GM23248 (cell line): Measurements from ENCODE around the gene MAGEB17. TPM values are rescaled to one million over a fixed set of nuclear protein-coding genes. Genes with fewer than 3 reads are reported as not detected.
"Not testable (repeated sequence)": the region's sequence is repeated elsewhere in the genome, so short reads cannot be mapped to it uniquely, and the experiment has no call there.

Experiments used
- DNase-seq: peaks from one replicate; pipeline ENCODE4 v3.0.0-alpha.2; 2015
- H2AFZ ChIP-seq: fragments of 200-600 bp; sonication (generic); 2 replicates; pipeline ENCODE4 v1.6.1; 2016; ENCODE audit warnings: antibody characterized with exemption
- H3F3A ChIP-seq: fragments of 200-600 bp; sonication (generic); 2 replicates; pipeline ENCODE4 v1.6.1; 2016; ENCODE audit warnings: mild to moderate bottlenecking, antibody characterized with exemption, mixed run types; ENCODE audit not compliant: insufficient read depth
- H3K27ac ChIP-seq: fragments of 200-600 bp; sonication (generic); 2 replicates; pipeline ENCODE4 v1.5.1; 2016; ENCODE audit warnings: mild to moderate bottlenecking
- H3K27me3 ChIP-seq: fragments of 200-600 bp; sonication (generic); replicated peaks from 2 replicates; pipeline ENCODE4 v1.6.1; 2016; ENCODE audit warnings: mild to moderate bottlenecking; ENCODE audit not compliant: insufficient read depth
- H3K36me3 ChIP-seq: fragments of 200-600 bp; sonication (generic); 2 replicates; pipeline ENCODE4 v1.6.1; 2016; ENCODE audit warnings: low read depth, mild to moderate bottlenecking
- H3K4me1 ChIP-seq: fragments of 200-600 bp; sonication (generic); 2 replicates; pipeline ENCODE4 v1.6.1; 2016; ENCODE audit warnings: mild to moderate bottlenecking; ENCODE audit not compliant: insufficient read depth
- H3K4me2 ChIP-seq: fragments of 200-600 bp; sonication (generic); one replicate; pipeline ENCODE4 v1.6.1; 2016; ENCODE audit warnings: mild to moderate bottlenecking; ENCODE audit not compliant: unreplicated experiment
- H3K4me3 ChIP-seq: fragments of 200-600 bp; sonication (generic); 2 replicates; pipeline ENCODE4 v1.5.1; 2016; ENCODE audit warnings: mild to moderate bottlenecking
- H3K79me2 ChIP-seq: fragments of 200-600 bp; sonication (generic); 2 replicates; pipeline ENCODE4 v1.6.1; 2016; ENCODE audit warnings: mild to moderate bottlenecking; ENCODE audit not compliant: insufficient read depth
- H3K9ac ChIP-seq: fragments of 200-600 bp; sonication (generic); 2 replicates; pipeline ENCODE4 v1.6.1; 2016; ENCODE audit warnings: mild to moderate bottlenecking
- H3K9me2 ChIP-seq: fragments of 200-600 bp; sonication (generic); 2 replicates; pipeline ENCODE4 v1.6.1; 2016; ENCODE audit warnings: mixed run types, mild to moderate bottlenecking, moderate library complexity; ENCODE audit not compliant: insufficient read depth
- H3K9me3 ChIP-seq: fragments of 200-600 bp; sonication (generic); one replicate; pipeline ENCODE4 v1.6.1; 2017; ENCODE audit warnings: low read depth
- H4K20me1 ChIP-seq: fragments of 200-600 bp; sonication (generic); 2 replicates; pipeline ENCODE4 v1.6.0; 2016; ENCODE audit not compliant: insufficient read depth
- EZH2 ChIP-seq: fragments of 200-600 bp; sonication (generic); IDR thresholded peaks from 2 replicates; pipeline ENCODE4 v1.6.1; 2018; ENCODE audit warnings: antibody characterized with exemption, mild to moderate bottlenecking; ENCODE audit not compliant: insufficient read depth, poor library complexity, severe bottlenecking
- EZH2phosphoT487 ChIP-seq: fragments of 200-600 bp; sonication (generic); IDR thresholded peaks from 2 replicates; pipeline ENCODE4 v1.6.1; 2018; ENCODE audit warnings: antibody characterized with exemption, moderate library complexity, mild to moderate bottlenecking, low read depth; ENCODE audit not compliant: insufficient read depth
- WGBS, 2 experiments: methylation state at CpG; one replicate each; pipeline ENCODE4 v1.1.6; 2015 to 2017; ENCODE audit warnings: low lambda C conversion rate in 2 of 2, low coverage in 1 of 2; ENCODE audit errors: missing lambda C conversion rate in 2 of 2; 5-methylcytosine and 5-hydroxymethylcytosine counted together
- in situ Hi-C: fragments of 300-500 bp; cut with MboI; formaldehyde crosslinking; loops from 2 replicates; pipeline ENCODE4 v1.15.0; 2020
- polyA plus RNA-seq: library from polyadenylated mRNA; unstranded; fragments of >200 nt; fragmentation: Nextera tagmentation; extraction: Ambion mirVana; gene quantifications from 2 replicates; pipeline ENCODE4 v1.2.1, GENCODE V29; 2016
- total RNA-seq: library from RNA; depleted of rRNA; stranded (reverse); fragments of >200 nt; shearing (Covaris generic); gene quantifications from 2 replicates; pipeline ENCODE4 v1.2.3, GENCODE V29; 2014

The MAGEB17 gene
- total and polyA plus RNA-seq, 2 experiments from 2014 or later = not detected

GRCh38 chrX:16142246-16142558, 25.1 kb upstream of the MAGEB17 start:
- Histone ChIP-seq H3K27me3 (no peaks in the 10 kb centered on the region), H3K9me2 (no peaks in the 10 kb centered on the region), H4K20me1 (no peaks in the 10 kb centered on the region), H3K4me2 (no peak overlapping the region), H3K79me2 (no peaks in the 10 kb centered on the region), H3K36me3 (no peaks in the 10 kb centered on the region), H3K9me3 (no peaks in the 10 kb centered on the region), H3K27ac (no peak overlapping the region), H3K4me1 (no peaks in the 10 kb centered on the region), H3K4me3 (no peak overlapping the region), H3K9ac (no peak overlapping the region), H2AFZ (no peak overlapping the region), H3F3A (no peaks in the 10 kb centered on the region)
- no peak for TF ChIP-seq EZH2
- TF ChIP-seq EZH2phosphoT487 = no peak
- in situ Hi-C loops = no loop called here
- DNase-seq = no peak

DNA sequence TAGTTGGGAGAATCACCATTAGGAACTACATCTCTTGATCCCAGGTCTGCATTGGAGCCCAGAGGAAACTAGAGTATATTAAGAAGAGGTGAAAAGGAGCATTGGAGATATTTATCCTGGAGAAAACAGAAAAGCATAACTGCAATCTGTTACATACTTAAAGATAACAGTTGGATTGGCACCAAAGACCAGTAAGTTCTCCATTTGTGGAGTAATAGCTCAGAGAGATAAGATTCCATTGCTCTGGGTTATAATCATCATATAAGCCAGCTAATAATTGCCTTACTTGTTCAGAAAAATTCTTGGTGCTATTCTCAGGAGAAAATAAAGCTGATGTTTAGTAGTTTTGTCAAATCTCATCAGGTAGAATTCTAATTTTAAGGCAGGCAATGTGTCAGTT, 23.3 kb upstream of the MAGEB17 start:
- DNase-seq = no peak
- Histone ChIP-seq H3K27me3 (no peaks in the 10 kb centered on the region), H3K9me3 (no peaks in the 10 kb centered on the region), H3K9ac (no peak overlapping the region), H3K27ac (no peak overlapping the region), H3F3A (no peaks in the 10 kb centered on the region), H3K4me3 (no peak overlapping the region), H3K4me1 (no peaks in the 10 kb centered on the region), H3K4me2 (no peak overlapping the region), H2AFZ (no peak overlapping the region), H3K9me2 (no peaks in the 10 kb centered on the region), H4K20me1 (no peaks in the 10 kb centered on the region), H3K79me2 (no peaks in the 10 kb centered on the region), H3K36me3 (no peaks in the 10 kb centered on the region)
- in situ Hi-C loops = no loop called here
- no peak for TF ChIP-seq EZH2phosphoT487
- no peak for TF ChIP-seq EZH2

DNA sequence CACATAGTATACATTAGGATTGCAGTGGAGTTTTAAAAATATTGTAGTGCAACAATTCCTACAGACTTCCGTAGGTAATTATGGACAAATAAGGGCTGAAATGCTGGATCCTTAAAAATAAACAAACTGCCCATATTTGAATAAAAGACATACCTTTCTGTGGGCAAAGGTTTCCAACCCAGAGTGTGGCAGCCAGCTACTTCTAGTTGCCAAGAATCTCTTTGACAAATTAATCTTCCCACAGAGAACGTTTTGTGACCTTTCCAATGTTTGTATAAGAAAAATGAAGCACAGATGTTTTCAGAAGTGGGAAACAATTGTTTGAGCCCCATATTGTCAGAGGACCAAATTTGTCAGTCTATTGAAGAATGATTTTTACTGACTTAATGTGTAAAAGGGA, 22.9 kb upstream of the MAGEB17 start:
- no peak for DNase-seq
- WGBS, 2 experiments = 5 to 6% methylated on average over 2 of the region's 2 CpGs

GRCh38 chrX:16145093-16145492, 22.2 kb upstream of the MAGEB17 start:
- H3K27me3 ChIP-seq, in situ Hi-C loops, H3K4me3 ChIP-seq, H3F3A ChIP-seq, H3K9me3 ChIP-seq, H3K4me2 ChIP-seq, H3K27ac ChIP-seq, H3K4me1 ChIP-seq, H4K20me1 ChIP-seq, H3K9me2 ChIP-seq, H2AFZ ChIP-seq, H3K9ac ChIP-seq, DNase-seq, H3K79me2 ChIP-seq, H3K36me3 ChIP-seq: not testable (repeated sequence)
- 53 to 59% methylated on average over 1 of the region's 1 CpG for WGBS, 2 experiments

More for the DNA sequence above, 22.9 kb upstream of the MAGEB17 start:
- H3K4me3 ChIP-seq = no peak overlapping the region
- H3K9me3 ChIP-seq = no peaks in the 10 kb centered on the region
- no peak overlapping the region for H3K9ac ChIP-seq
- H2AFZ ChIP-seq = no peak overlapping the region
- H3F3A ChIP-seq = no peaks in the 10 kb centered on the region
- no peaks in the 10 kb centered on the region for H3K79me2 ChIP-seq
- TF ChIP-seq EZH2phosphoT487 (no peak), EZH2 (no peak)
- H3K27ac ChIP-seq = no peak overlapping the region
- no peaks in the 10 kb centered on the region for H3K9me2 ChIP-seq
- in situ Hi-C loops = no loop called here
- no peaks in the 10 kb centered on the region for H3K36me3 ChIP-seq
- H3K4me1 ChIP-seq = no peaks in the 10 kb centered on the region
- no peaks in the 10 kb centered on the region for H4K20me1 ChIP-seq
- H3K27me3 ChIP-seq = no peaks in the 10 kb centered on the region
- no peak overlapping the region for H3K4me2 ChIP-seq

GRCh38 chrX:16145656-16146055, 21.6 kb upstream of the MAGEB17 start:
- no peak overlapping the region for H3K27ac ChIP-seq
- H3K79me2 ChIP-seq = no peaks in the 10 kb centered on the region
- DNase-seq = no peak
- H3K9ac ChIP-seq = no peak overlapping the region
- H3K4me2 ChIP-seq = no peak overlapping the region
- no peak overlapping the region for H3K4me3 ChIP-seq
- H3K27me3 ChIP-seq = no peaks in the 10 kb centered on the region
- H3K36me3 ChIP-seq = no peaks in the 10 kb centered on the region
- in situ Hi-C loops = no loop called here
- H3K9me2 ChIP-seq = no peaks in the 10 kb centered on the region
- H3K4me1 ChIP-seq = no peaks in the 10 kb centered on the region
- H2AFZ ChIP-seq = no peak overlapping the region
- TF ChIP-seq EZH2phosphoT487 (no peak), EZH2 (no peak)
- H3K9me3 ChIP-seq = no peaks in the 10 kb centered on the region
- no peaks in the 10 kb centered on the region for H3F3A ChIP-seq
- no peaks in the 10 kb centered on the region for H4K20me1 ChIP-seq
